ENCODE results near the gene LTBP4.

Gene LTBP4

GRCh38 chr19:40663695-40664692 lies 62.8 kb downstream of the LTBP4 start:
- DNase-seq (ENCODE audit: low read depth), result no peak

DNA sequence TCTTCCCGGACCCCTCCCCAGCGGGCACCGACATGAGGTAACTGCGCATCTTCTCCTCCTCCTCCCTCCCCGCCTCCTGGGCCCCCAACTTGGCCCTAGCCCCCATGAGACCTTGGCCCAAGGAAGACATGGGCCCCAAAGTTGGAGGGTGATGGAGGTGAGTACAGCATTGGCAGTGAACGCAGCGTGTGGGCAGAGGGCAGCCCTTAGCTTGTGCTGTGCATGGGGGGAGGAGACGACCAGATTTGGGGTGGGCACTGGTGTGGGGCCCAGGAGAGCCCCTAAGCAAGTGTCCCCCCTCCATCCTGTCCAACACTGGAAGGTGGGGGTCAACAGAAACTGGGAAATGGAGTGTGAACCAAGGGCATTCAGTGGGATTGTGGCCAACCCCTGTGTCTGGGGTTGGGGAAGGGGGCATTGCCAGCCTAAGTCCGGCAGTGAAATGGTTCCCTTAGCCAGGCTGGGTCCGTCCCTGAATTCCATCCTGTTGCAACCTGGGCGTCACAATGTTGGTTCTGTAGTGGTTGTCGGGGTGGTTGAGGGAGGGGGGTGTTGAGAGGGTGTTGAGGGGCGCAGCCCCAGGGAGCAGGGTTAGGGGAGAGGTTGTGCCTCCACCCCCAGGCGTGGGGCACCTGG lies 65.8 kb downstream of the LTBP4 start:
- DNase-seq (ENCODE audit: low read depth), result no peak

- DNase-seq (ENCODE audit: low read depth), result no peak
These were observed 66.4 kb downstream of the LTBP4 start for GRCh38 chr19:40667602-40668001.

GRCh38 chr19:40668991-40669614 lies 67.9 kb downstream of the LTBP4 start:
- no peak for DNase-seq (ENCODE audit: low read depth)

DNA sequence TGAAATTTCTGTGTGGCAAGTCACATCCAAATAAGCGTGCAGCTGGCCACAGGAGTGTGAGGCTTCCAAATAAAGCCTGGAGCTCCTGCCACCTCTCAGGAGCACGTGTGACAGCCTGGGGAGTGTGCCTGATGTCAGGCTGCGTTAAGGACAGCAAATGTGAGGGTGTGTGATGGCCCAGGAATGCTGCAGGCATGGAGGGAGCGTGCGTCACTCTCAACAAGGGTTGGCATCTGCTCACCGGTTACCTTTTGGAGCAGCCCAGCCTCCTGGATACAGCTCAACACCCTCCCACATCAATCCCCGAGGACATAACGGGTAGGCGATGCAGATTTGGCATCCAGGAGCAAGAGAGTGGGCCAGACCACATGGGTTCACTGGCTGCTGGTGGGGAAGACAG lies 70.2 kb downstream of the LTBP4 start:
- no peak for DNase-seq (ENCODE audit: low read depth)

- no peak for DNase-seq (ENCODE audit: low read depth)
These were observed 70.9 kb downstream of the LTBP4 start for GRCh38 chr19:40672038-40672437.

- no peak for DNase-seq (ENCODE audit: low read depth)
These were observed 71.6 kb downstream of the LTBP4 start for GRCh38 chr19:40672573-40673299.

- no peak for DNase-seq (ENCODE audit: low read depth)
These were observed 72.2 kb downstream of the LTBP4 start for GRCh38 chr19:40673397-40673796.

DNA sequence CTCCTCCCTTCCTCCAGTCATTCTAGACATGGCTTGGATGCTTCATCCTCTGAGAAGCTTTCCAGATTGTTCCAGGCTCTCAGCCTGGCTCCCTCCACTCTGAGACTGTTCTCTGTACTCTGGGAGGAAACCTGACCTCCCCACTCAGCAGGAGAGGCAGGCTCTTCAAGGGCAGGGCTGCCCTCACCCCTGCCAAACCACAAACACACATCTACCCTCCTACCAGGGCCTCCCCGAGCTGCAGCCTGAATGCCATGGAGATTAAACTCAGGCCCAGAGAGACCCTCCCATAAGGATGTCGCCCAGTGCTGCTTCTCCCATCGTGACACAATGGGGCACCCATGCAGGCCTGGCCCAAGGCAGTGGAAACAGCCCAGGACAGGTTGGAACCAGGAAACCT lies 73.1 kb downstream of the LTBP4 start:
- DNase-seq (ENCODE audit: low read depth), result no peak

DNA sequence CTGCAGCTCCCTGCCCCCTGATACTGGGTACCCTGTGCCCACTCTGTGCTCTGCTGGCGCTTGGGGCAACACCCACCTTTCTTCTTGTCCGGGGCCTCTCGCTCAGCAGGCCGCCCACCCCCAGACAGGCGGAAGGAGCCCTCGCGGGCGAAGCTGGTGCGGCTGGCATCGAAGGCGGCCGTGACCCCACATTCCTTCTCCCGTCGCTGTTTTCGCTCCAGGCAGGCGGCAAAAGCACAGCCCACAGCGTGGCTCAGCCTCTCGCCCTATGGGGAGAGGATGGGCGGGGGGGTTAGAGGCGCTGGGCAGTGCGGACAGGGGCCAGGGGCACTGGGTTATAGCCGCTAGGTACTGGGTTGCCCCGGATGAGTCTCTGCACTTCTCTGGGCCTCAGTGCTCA lies 76.0 kb downstream of the LTBP4 start:
- DNase-seq (ENCODE audit: low read depth), result no peak

Data from stimulated activated CD8-positive, alpha-beta memory T cell treated with anti-CD3 and anti-CD28 coated beads, Interleukin-15, amount 100 ng/mL, for 24 hours (primary cell).